B cell (primary cell): ENCODE results near the gene SHC2. TPM values are rescaled to one million over a fixed set of nuclear protein-coding genes. Genes with fewer than 3 reads are reported as not detected.

Source experiments
- ATAC-seq: fragments of 200-7000 bp; cut with Tn5 transposase; one replicate; pipeline ENCODE4 v1.10.0; 2021; ENCODE audit warnings: low read depth, mild to moderate bottlenecking, moderate number of reproducible peaks, moderate library complexity
- CTCF ChIA-PET: fragments of 350-600 bp; sonication (Branson Sonifier 250); formaldehyde crosslinking; loops from one replicate; lab custom pipeline; 2021; ENCODE audit warnings: antibody characterized with exemption, inconsistent platforms; lab: Charles Lee
- POLR2A ChIA-PET: fragments of 350-600 bp; sonication (Branson Sonifier 250); formaldehyde crosslinking; loops from one replicate; lab custom pipeline; 2021; ENCODE audit warnings: antibody characterized with exemption; lab: Charles Lee
- DNase-seq: peaks from one replicate; pipeline ENCODE4 v3.0.0; 2013
- H2AFZ ChIP-seq: 2 replicates; pipeline ENCODE4 v1.6.1; 2012; ENCODE audit warnings: mild to moderate bottlenecking, low read depth, low read length; ENCODE audit not compliant: insufficient read depth, poor library complexity, severe bottlenecking
- H3K27ac ChIP-seq, 2 donors: 1 replicate in 1 of 2; 2 replicates in 1 of 2; pipeline ENCODE4 v1.5.1; 2012 to 2013; ENCODE audit warnings: low read length in 2 of 2, mild to moderate bottlenecking in 2 of 2, moderate library complexity in 1 of 2
- H3K27me3 ChIP-seq, 4 experiments: fragments of 200-600 bp in 1 of 4; sonication (generic) in 1 of 4; replicated peaks in 1 of 4; 1 replicate in 2 of 4; 2 replicates in 2 of 4; pipeline versions ENCODE4 v1.6.1 to v1.7.0; 2013 to 2016; ENCODE audit warnings: low read length in 3 of 4, mild to moderate bottlenecking in 2 of 4, mixed read lengths in 1 of 4, moderate library complexity in 1 of 4; ENCODE audit not compliant: insufficient read depth in 4 of 4, control insufficient read depth in 3 of 4; ENCODE audit errors: control extremely low read depth in 1 of 4
- H3K36me3 ChIP-seq, 2 experiments: replicated peaks in 1 of 2; 1 replicate in 1 of 2; 2 replicates in 1 of 2; pipeline versions ENCODE4 v1.6.1 to v1.7.1; 2013; ENCODE audit warnings: low read length in 1 of 2; ENCODE audit not compliant: insufficient read depth in 2 of 2, control insufficient read depth in 1 of 2; ENCODE audit errors: control extremely low read depth in 1 of 2, extremely low read depth in 1 of 2
- H3K4me1 ChIP-seq, 2 donors: fragments of 200-600 bp in 1 of 2; sonication (generic) in 1 of 2; 1 replicate in 1 of 2; 2 replicates in 1 of 2; pipeline versions ENCODE4 v1.5.1 to v1.6.1; 2013 to 2017; ENCODE audit warnings: low read length in 2 of 2; ENCODE audit not compliant: control insufficient read depth in 2 of 2, insufficient read depth in 2 of 2
- H3K4me2 ChIP-seq: replicated peaks from 2 replicates; pipeline ENCODE3; 2012; ENCODE audit warnings: mild to moderate bottlenecking, low read depth, low read length; ENCODE audit not compliant: poor library complexity, severe bottlenecking
- H3K4me3 ChIP-seq, 5 experiments: fragments of 200-600 bp in 1 of 5; sonication (generic) in 1 of 5; 1 replicate in 3 of 5; 2 replicates in 2 of 5; pipeline versions ENCODE4 v1.5.1 to v1.7.0; 2011 to 2016; ENCODE audit warnings: low read length in 4 of 5, mild to moderate bottlenecking in 4 of 5, low read depth in 2 of 5, control low read depth in 1 of 5, moderate library complexity in 1 of 5; ENCODE audit not compliant: insufficient read depth in 1 of 5; ENCODE audit errors: control extremely low read depth in 1 of 5, extremely low read depth in 1 of 5
- H3K79me2 ChIP-seq: fragments of 200-600 bp; sonication (generic); one replicate; pipeline ENCODE4 v1.6.0; 2016; ENCODE audit warnings: low read length; ENCODE audit not compliant: control insufficient read depth, insufficient read depth
- H3K9ac ChIP-seq: fragments of 200-600 bp; sonication (generic); 2 replicates; pipeline ENCODE4 v1.6.1; 2017; ENCODE audit warnings: mild to moderate bottlenecking, low read length, moderate library complexity
- H3K9me3 ChIP-seq, 3 donors: one replicate each; pipeline versions ENCODE4 v1.6.1 to v1.7.1; 2013; ENCODE audit warnings: low read length in 2 of 3; ENCODE audit not compliant: control insufficient read depth in 2 of 3, insufficient read depth in 1 of 3; ENCODE audit errors: control extremely low read depth in 1 of 3
- H4K20me1 ChIP-seq: 2 replicates; pipeline ENCODE4 v1.6.0; 2012; ENCODE audit warnings: mild to moderate bottlenecking, low read length; ENCODE audit not compliant: insufficient read depth, control insufficient read depth, poor library complexity, severe bottlenecking
- H3K27ac Mint-ChIP-seq: one replicate; pipeline ENCODE4 v1.8.0; 2021; ENCODE audit warnings: mixed read lengths
- H3K27me3 Mint-ChIP-seq: one replicate; pipeline ENCODE4 v1.8.0; 2021; ENCODE audit warnings: mixed read lengths
- H3K4me1 Mint-ChIP-seq: one replicate; pipeline ENCODE4 v1.8.0; 2021; ENCODE audit warnings: mixed read lengths
- H3K4me3 Mint-ChIP-seq: one replicate; pipeline ENCODE4 v1.8.0; 2021; ENCODE audit warnings: mixed read lengths
- H3K9me3 Mint-ChIP-seq: one replicate; pipeline ENCODE4 v1.8.0; 2022; ENCODE audit warnings: mixed read lengths; ENCODE audit not compliant: insufficient read depth
- CTCF ChIP-seq: fragments of 200-600 bp; IDR thresholded peaks from one replicate; pipeline ENCODE4 v1.8.0; 2022; ENCODE audit warnings: antibody characterized with exemption, mild to moderate bottlenecking
- EZH2 ChIP-seq: IDR thresholded peaks from 2 replicates; pipeline ENCODE4 v1.6.1; 2012; ENCODE audit warnings: borderline replicate concordance, low read depth, mild to moderate bottlenecking, moderate library complexity, low read length; ENCODE audit not compliant: insufficient read depth, poor library complexity, severe bottlenecking
- WGBS: methylation state at CpG from one replicate; pipeline ENCODE4 v1.1.5; 2013; ENCODE audit warnings: missing lambda C conversion rate; ENCODE audit not compliant: insufficient coverage; 5-methylcytosine and 5-hydroxymethylcytosine counted together
- intact Hi-C: fragments of 100-400 bp; cut with micrococcal nuclease; formaldehyde crosslinking; loops from one replicate; pipeline ENCODE4 v1.10.0; 2022
- polyA plus RNA-seq: library from polyadenylated mRNA; depleted of rRNA; stranded (reverse); fragments of >200 nt; gene quantifications from 2 replicates; pipeline ENCODE4 v1.2.3, GENCODE V29; 2012
- small RNA-seq: library from RNA; depleted of rRNA; stranded (forward); fragments of <200 nt; gene quantifications from one replicate; pipeline ENCODE3, GENCODE V24; 2012; ENCODE audit warnings: low replicate concordance, low read depth; ENCODE audit not compliant: insufficient read length
- total RNA-seq, 2 donors: library from RNA; stranded (reverse); fragments of 120-200 nt in 1 of 2; gene quantifications; 1 replicate in 1 of 2; 2 replicates in 1 of 2; pipeline versions ENCODE4 v1.2.3 to v1.2.4, GENCODE V29; 2013 to 2022

The SHC2 gene
- total and polyA plus RNA-seq, 2 donors (not counting 1 experiment from before 2014, with no cell fraction given), result 0.19 TPM; not detected in 1

- TF ChIP-seq CTCF (no peak), EZH2 (no peak)
- Mint-ChIP-seq H3K9me3 (no peaks in the 10 kb centered on the region), H3K4me1 (no peaks in the 10 kb centered on the region), H3K27me3 (peaks cover 40% of the 10 kb centered on the region), H3K27ac (no peak overlapping the region), H3K4me3 (no peak overlapping the region)
- DNase-seq (no peak), ATAC-seq (no peak)
- intact Hi-C loops, result no loop called here
- Histone ChIP-seq H3K4me3 (no peak overlapping the region), H3K79me2 (no peaks in the 10 kb centered on the region), H4K20me1 (no peaks in the 10 kb centered on the region), H3K9ac (no peak overlapping the region), H3K27me3 (peaks cover 0 to 4% (median 0%) of the 10 kb centered on the region in 4 experiments), H3K4me1 (no peaks in the 10 kb centered on the region), H3K4me2 (no peak overlapping the region), H3K9me3 (peaks cover 0 to 12% (median 0%) of the 10 kb centered on the region in 3 donors), H3K36me3 (no peaks in the 10 kb centered on the region), H3K27ac (no peak overlapping the region), H2AFZ (no peak overlapping the region)
- WGBS, result 89% methylated on average over 7 of the region's 8 CpGs
- CTCF ChIA-PET, result no interaction called here
- POLR2A ChIA-PET, result no interaction called here
Observed at GRCh38 chr19:366951-367350, 93.9 kb downstream of the SHC2 start.

Small RNAs within 50 kb of the gene (small RNA-seq; reads per million reads assigned to genes)
- not detected for gene RNA5SP462

Other genes starting within 250 kb of the SHC2 start
- 0.10 and 0.37 TPM in 2 replicates for gene PLPP2, start 169.6 kb downstream of the SHC2 start, total RNA-seq
- gene PLPP2, start 169.6 kb downstream of the SHC2 start, polyA plus RNA-seq, result 0.17 and 1.3 TPM in 2 replicates
- 14.0 and 19.7 TPM in 2 replicates for gene MIER2, start 116.2 kb downstream of the SHC2 start, total RNA-seq
- 10.5 and 16.9 TPM in 2 replicates for gene MIER2, start 116.2 kb downstream of the SHC2 start, polyA plus RNA-seq
- gene C2CD4C, start 51.9 kb downstream of the SHC2 start, total RNA-seq, result not detected in 2 replicates
- gene C2CD4C, start 51.9 kb downstream of the SHC2 start, polyA plus RNA-seq, result not detected in 2 replicates
- gene MADCAM1, start 35.5 kb upstream of the SHC2 start, total RNA-seq, result 1.9 and 2.5 TPM in 2 replicates
- 0.56 and 0.70 TPM in 2 replicates for gene MADCAM1, start 35.5 kb upstream of the SHC2 start, polyA plus RNA-seq
- 29.8 and 33.8 TPM in 2 replicates for gene TPGS1, start 46.5 kb upstream of the SHC2 start, total RNA-seq
- 6.1 and 8.1 TPM in 2 replicates for gene TPGS1, start 46.5 kb upstream of the SHC2 start, polyA plus RNA-seq
- 28.4 and 31.1 TPM in 2 replicates for gene CDC34, start 70.7 kb upstream of the SHC2 start, total RNA-seq
- gene CDC34, start 70.7 kb upstream of the SHC2 start, polyA plus RNA-seq, result 25.7 and 26.9 TPM in 2 replicates
- 0.34 TPM in 1 of 2 replicates, not detected in the other for gene GZMM, start 83.0 kb upstream of the SHC2 start, total RNA-seq
- 2.1 and 3.2 TPM in 2 replicates for gene GZMM, start 83.0 kb upstream of the SHC2 start, polyA plus RNA-seq
- gene BSG, start 111.6 kb upstream of the SHC2 start, total RNA-seq, result 131 and 144 TPM in 2 replicates
- gene BSG, start 111.6 kb upstream of the SHC2 start, polyA plus RNA-seq, result 79.6 and 82.1 TPM in 2 replicates
- gene HCN2, start 128.8 kb upstream of the SHC2 start, total RNA-seq, result 0.57 and 0.61 TPM in 2 replicates
- 0.25 and 0.27 TPM in 2 replicates for gene HCN2, start 128.8 kb upstream of the SHC2 start, polyA plus RNA-seq
- 73.2 and 77.8 TPM in 2 replicates for gene POLRMT, start 172.5 kb upstream of the SHC2 start, total RNA-seq
- gene POLRMT, start 172.5 kb upstream of the SHC2 start, polyA plus RNA-seq, result 98.0 and 106 TPM in 2 replicates
- gene FGF22, start 178.8 kb upstream of the SHC2 start, total RNA-seq, result 2.9 and 3.4 TPM in 2 replicates
- 0.34 and 0.37 TPM in 2 replicates for gene FGF22, start 178.8 kb upstream of the SHC2 start, polyA plus RNA-seq
- gene RNF126, start 202.2 kb upstream of the SHC2 start, total RNA-seq, result 74.3 and 88.8 TPM in 2 replicates
- gene RNF126, start 202.2 kb upstream of the SHC2 start, polyA plus RNA-seq, result 99.6 and 118 TPM in 2 replicates
- 5.6 and 5.8 TPM in 2 replicates for gene FSTL3, start 215.4 kb upstream of the SHC2 start, total RNA-seq
- 2.6 and 5.8 TPM in 2 replicates for gene FSTL3, start 215.4 kb upstream of the SHC2 start, polyA plus RNA-seq
- not detected in 2 replicates for gene PRSS57, start 234.4 kb upstream of the SHC2 start, total RNA-seq
- gene PRSS57, start 234.4 kb upstream of the SHC2 start, polyA plus RNA-seq, result not detected in 2 replicates
- gene PALM, start 247.9 kb upstream of the SHC2 start, total RNA-seq, result not detected in 2 replicates
- gene PALM, start 247.9 kb upstream of the SHC2 start, polyA plus RNA-seq, result 0.15 and 0.53 TPM in 2 replicates